ENCODE measurements around the gene EML1.

The EML1 gene

DNA sequence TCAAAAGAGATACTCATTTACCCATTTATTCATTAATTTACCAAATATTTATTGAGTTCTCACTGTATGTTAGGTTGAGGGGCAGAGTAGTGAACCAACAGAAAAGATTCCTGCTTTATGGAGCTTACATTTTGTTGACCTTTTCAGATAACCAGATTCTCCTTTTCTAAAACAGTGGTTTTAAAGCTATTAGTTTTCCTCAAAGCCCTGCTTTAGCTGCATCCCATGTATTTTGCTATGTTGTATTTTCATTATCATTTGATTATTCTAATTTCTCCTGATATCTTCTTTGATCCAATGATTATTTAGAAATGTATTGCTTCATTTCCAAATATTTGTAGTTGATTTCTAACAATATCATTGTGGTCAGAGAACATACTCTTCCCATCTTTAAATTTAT is 53.6 kb downstream of the EML1 start:
- Mint-ChIP-seq H3K27ac (no peak overlapping the region), H3K27me3 (peaks cover 19% of the 10 kb centered on the region), H3K4me1 (no peaks in the 10 kb centered on the region), H3K9me3 (peaks cover 10% of the 10 kb centered on the region), H3K36me3 (peaks cover 5% of the 10 kb centered on the region), H3K4me3 (no peak overlapping the region)

DNA sequence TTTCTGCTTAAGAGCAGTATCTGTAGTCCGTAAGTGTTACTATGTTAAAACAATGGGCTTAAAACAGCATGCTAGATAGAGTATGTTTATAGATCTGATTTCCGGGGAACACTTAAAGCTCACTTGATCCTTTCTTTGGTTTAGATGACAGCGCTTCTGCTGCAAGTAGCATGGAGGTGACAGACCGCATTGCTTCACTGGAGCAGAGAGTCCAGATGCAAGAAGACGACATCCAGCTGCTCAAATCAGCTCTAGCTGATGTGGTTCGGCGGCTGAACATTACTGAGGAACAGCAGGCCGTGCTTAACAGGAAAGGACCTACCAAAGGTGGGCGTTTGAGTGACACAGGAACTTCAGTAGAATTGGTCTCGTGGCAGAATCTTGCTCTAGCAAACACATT is 57.5 kb downstream of the EML1 start:
- H3K27me3 Mint-ChIP-seq, result peaks cover 12% of the 10 kb centered on the region
- H3K4me1 Mint-ChIP-seq, result no peaks in the 10 kb centered on the region
- H3K9me3 Mint-ChIP-seq, result peaks cover 10% of the 10 kb centered on the region
- peaks cover 5% of the 10 kb centered on the region for H3K36me3 Mint-ChIP-seq
- no peak overlapping the region for H3K4me3 Mint-ChIP-seq
- H3K27ac Mint-ChIP-seq, result no peak overlapping the region

DNA sequence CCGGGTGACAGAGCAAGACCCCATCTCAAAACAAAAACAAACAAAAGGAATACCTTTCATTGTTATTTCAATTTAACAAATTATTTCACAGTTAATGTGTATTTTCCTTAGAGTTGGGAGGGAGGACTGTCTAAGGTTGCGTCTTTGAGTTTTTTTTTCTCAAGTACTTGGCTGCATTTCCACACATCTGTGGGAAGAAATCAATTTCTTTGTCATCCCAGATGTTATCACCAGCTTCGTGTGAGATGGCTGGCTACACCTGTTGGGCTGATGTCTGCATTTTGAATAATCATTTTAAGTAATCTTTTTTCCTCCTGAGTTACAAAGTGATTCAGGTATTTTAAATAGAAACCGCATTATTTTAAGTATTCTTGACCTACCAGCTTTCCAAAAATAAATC is 59.4 kb downstream of the EML1 start:
- H3K4me1 Mint-ChIP-seq, result no peaks in the 10 kb centered on the region
- H3K27ac Mint-ChIP-seq, result no peak overlapping the region
- no peak overlapping the region for H3K4me3 Mint-ChIP-seq
- H3K9me3 Mint-ChIP-seq, result peaks cover 4% of the 10 kb centered on the region
- no peaks in the 10 kb centered on the region for H3K36me3 Mint-ChIP-seq
- H3K27me3 Mint-ChIP-seq, result peaks cover 15% of the 10 kb centered on the region

DNA sequence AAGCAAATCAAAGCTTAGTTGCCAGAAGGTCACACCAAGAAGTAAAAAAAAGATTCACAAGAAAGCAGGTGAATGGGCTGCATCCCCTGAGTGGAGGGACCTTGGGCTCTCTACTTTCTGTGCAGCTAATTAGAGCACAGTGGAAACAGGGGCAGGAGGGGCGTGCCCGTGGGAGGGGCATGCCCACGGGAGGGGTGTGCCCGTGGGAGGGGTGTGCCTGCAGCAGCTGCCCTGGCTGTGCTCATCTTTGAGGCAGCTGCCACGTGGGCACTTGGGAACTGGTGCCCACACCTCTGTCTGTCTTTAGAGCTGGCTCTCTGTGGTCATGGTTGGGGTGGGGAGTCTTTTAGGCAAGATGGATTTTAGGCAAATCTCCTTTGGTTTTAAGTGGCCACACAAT is 60.0 kb downstream of the EML1 start:
- Mint-ChIP-seq H3K4me1 (no peaks in the 10 kb centered on the region), H3K9me3 (no peaks in the 10 kb centered on the region), H3K36me3 (no peaks in the 10 kb centered on the region), H3K27ac (no peak overlapping the region), H3K27me3 (peaks cover 16% of the 10 kb centered on the region), H3K4me3 (no peak overlapping the region)

DNA sequence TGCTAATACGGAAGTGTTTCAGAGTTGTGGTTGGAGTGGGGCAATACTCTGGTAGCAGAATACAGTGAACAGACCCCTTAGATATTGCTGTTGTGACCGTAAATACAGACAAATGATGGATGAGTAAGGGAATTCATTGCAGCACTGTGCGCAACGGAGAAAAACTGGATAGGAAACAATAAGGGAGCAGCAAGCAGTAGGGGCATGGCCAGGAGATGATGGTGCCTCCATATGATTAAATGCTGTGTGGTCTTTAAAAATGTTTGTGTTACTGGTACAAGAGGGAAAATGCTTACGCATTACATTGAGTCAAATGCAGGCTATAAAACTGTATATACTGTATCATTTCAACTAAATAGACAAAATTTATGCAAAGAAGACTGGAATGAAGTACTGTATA is 61.6 kb downstream of the EML1 start:
- Mint-ChIP-seq H3K36me3 (no peaks in the 10 kb centered on the region), H3K4me3 (no peak overlapping the region), H3K4me1 (no peaks in the 10 kb centered on the region), H3K9me3 (no peaks in the 10 kb centered on the region), H3K27ac (no peak overlapping the region), H3K27me3 (peaks cover 12% of the 10 kb centered on the region)

DNA sequence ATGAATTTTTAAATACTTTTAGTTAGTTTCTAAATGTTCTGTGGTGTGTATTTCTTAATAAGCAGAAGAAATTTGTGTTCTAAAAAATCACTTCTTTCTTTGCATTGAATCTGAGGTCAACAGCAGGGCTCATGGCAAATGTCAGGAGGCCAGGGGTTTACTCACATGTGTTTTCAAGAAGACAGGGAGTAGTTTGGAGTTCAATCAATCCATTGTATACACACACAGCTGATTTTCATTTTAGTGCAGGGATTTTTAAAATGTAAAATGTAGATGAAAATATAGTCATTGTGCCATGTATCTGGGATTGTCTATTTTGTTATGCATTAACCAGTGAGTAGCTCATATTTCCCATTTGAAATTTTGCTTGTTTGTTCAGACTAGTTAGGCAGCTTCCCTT is 62.1 kb downstream of the EML1 start:
- H3K36me3 Mint-ChIP-seq, result no peaks in the 10 kb centered on the region
- no peaks in the 10 kb centered on the region for H3K4me1 Mint-ChIP-seq
- H3K27me3 Mint-ChIP-seq, result peaks cover 12% of the 10 kb centered on the region
- no peak overlapping the region for H3K4me3 Mint-ChIP-seq
- no peak overlapping the region for H3K27ac Mint-ChIP-seq
- H3K9me3 Mint-ChIP-seq, result no peaks in the 10 kb centered on the region

DNA sequence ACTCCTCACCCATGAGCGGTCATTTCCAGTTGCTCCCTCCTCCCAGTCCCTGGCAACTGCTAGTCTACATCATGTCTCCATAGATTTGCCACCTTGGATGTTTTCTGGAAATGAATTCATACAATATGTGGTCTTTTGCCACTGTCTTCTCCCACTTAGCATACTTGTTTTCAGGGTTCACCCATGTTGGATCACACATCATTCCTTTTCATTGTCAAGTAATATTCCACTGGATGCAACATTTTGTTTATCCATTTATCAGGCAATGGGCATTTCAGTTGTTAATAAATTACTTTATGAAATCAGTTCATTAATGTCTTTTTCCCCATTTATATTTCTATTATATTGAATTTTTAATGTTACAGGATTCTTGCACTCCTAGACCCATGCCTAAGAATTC is 64.3 kb downstream of the EML1 start:
- Mint-ChIP-seq H3K36me3 (no peaks in the 10 kb centered on the region), H3K4me1 (no peaks in the 10 kb centered on the region), H3K27me3 (peaks cover 5% of the 10 kb centered on the region), H3K4me3 (no peak overlapping the region), H3K27ac (no peak overlapping the region), H3K9me3 (no peaks in the 10 kb centered on the region)

DNA sequence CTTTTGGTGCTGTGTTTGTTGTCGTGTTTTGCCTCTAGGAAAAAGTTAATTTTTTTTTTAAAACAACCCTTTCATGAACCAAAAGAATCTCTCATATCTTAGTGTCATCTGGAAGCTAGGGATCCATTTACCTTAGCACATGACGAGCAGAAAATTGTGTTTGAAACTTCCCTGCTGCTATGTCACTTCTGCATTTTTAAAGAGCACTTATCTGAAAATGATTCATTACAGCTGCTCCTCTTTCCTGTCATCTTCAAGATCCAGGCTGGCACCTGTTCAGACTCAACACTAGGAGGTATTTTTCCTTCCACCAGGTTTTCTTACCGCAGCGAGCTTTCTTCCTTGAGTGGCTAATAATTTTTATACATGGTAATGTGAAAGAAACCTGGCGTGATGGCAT is 67.0 kb downstream of the EML1 start:
- Mint-ChIP-seq H3K4me1 (no peaks in the 10 kb centered on the region), H3K4me3 (no peak overlapping the region), H3K27me3 (peaks cover 4% of the 10 kb centered on the region), H3K36me3 (no peaks in the 10 kb centered on the region), H3K27ac (no peak overlapping the region), H3K9me3 (no peaks in the 10 kb centered on the region)

DNA sequence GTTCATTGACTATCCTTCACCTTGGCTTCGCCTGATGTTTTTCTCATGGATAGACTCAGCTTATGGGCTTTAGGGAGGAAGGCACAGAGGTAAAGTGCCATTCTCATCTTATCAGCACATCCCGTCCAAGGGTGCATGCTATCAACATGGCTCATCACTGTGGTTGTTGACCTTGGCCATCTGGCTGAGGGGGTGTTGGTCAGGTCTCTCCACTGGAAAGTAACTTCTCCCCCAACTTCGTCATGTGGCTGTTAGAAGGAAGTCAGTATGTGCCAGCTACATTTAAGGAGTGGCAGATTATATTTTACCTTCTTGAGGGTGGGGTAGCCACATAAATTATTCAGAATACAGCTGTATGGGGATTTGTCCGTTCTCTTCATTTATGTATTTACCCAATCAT is 68.9 kb downstream of the EML1 start:
- H3K9me3 Mint-ChIP-seq, result no peaks in the 10 kb centered on the region
- H3K4me3 Mint-ChIP-seq, result no peak overlapping the region
- no peak overlapping the region for H3K27ac Mint-ChIP-seq
- H3K27me3 Mint-ChIP-seq, result peaks cover 4% of the 10 kb centered on the region
- H3K36me3 Mint-ChIP-seq, result no peaks in the 10 kb centered on the region
- H3K4me1 Mint-ChIP-seq, result no peaks in the 10 kb centered on the region

DNA sequence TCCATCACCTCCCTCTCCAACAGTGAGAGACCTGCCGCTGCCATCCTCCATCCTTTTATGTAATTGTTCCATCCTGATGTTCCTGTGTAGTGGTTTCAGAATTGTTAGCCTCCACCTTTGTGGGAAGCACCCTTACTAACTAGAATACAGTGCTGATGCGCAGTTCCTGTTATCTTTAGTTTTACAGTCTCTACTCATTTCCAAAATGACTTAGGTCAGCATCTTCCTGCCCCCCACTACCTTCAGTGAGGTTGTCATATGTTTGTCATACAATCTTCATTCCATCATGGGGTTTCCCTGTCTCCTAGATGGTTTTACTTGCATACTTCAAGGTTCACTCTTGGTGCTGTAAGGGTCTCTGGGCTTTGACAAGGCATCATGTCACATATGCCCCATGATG is 69.8 kb downstream of the EML1 start:
- Mint-ChIP-seq H3K4me3 (no peak overlapping the region), H3K4me1 (no peaks in the 10 kb centered on the region), H3K36me3 (no peaks in the 10 kb centered on the region), H3K27ac (no peak overlapping the region), H3K27me3 (peaks cover 2% of the 10 kb centered on the region), H3K9me3 (no peaks in the 10 kb centered on the region)

DNA sequence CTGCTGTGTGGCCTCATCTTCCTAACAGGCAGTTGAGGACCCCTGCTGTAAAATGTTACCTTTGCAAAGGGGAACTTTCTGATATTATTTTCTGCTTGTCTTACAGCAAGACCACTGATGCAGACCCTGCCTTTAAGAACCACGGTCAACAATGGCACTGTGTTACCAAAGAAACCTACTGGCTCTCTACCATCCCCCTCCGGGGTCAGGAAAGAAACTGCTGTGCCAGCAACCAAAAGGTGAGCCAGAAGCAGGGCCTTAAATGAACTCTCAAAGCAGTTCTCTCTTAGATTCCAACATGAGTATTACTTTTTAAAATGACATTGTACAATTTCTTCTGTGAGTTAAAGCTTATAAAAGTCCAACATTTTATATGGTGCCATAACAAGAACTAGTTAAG is 72.2 kb downstream of the EML1 start:
- Mint-ChIP-seq H3K36me3 (no peaks in the 10 kb centered on the region), H3K9me3 (no peaks in the 10 kb centered on the region), H3K27ac (no peak overlapping the region), H3K4me1 (no peaks in the 10 kb centered on the region), H3K4me3 (no peak overlapping the region), H3K27me3 (peaks cover 8% of the 10 kb centered on the region)

DNA sequence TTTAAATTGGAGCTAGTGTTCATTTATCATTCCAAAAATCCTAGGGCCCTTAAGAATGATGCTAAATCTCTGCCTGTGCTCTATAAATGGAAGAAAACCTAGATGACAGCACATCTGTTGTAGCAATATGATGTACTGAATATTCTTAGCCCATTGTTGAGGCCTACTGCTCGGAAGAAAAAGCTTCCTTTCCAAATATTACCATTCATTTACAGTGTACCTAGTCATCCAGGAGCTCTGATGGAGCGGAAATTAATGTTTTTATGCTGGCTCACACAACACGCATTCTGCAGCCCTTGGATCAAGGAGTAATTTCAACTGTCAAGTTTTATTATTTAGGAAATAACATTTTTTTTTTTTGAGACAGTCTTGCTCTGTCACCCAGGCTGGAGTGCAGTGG is 77.4 kb downstream of the EML1 start:
- Mint-ChIP-seq H3K4me3 (no peak overlapping the region), H3K9me3 (no peaks in the 10 kb centered on the region), H3K27me3 (peaks cover 16% of the 10 kb centered on the region), H3K4me1 (no peaks in the 10 kb centered on the region), H3K36me3 (no peaks in the 10 kb centered on the region), H3K27ac (no peak overlapping the region)

DNA sequence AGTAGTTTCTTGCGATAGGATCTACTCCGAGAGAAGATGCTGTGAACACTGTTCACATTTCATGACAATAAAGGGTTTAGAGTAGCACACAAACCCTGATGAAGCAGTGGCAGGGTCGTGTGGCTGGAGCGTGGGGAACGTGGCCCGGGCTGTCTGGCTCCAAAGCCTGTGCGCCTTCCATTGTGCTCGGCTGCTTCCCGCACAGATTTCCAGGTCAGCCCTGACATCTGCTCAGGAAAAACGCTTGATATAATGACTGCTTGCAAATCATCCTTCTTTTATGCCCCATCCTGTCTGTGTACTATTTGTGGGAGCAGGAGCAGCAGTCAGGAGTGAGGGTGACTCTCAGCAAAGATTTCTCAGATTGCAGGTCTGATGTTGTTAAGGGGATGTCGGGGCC is 78.6 kb downstream of the EML1 start:
- Mint-ChIP-seq H3K9me3 (no peaks in the 10 kb centered on the region), H3K27me3 (peaks cover 22% of the 10 kb centered on the region), H3K4me1 (no peaks in the 10 kb centered on the region), H3K4me3 (no peak overlapping the region), H3K27ac (no peak overlapping the region), H3K36me3 (no peaks in the 10 kb centered on the region)

DNA sequence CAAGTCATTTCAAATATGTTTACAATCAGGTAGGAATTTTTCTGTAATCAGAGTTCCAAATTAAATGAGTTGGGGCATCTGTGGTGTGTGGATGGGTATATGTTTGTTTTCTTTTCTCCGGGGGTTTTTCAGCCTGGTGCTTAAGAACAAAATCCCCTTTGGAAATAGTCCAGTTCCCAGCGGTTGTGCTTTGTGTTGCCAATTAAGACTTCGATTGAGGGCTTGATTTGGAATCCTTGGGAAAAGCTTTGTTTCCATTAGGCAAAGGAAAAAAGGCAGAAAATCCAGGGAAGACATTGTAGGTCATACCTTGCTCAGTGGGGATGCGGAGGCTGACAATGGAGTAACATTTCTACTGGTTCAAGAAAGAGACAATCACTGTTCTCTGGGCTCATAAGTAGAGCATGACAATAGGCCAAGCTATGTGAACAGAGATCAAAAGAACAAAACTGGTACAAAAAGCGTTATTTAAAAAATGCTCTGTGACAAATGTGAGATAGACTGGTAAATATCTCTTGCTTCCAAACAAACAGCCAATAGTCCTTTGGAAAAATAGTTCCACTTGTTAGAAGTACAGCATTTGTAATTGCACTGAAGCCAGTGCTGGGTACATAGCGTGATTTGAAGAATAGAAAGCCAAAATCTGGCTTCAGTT is 79.7 kb downstream of the EML1 start:
- Mint-ChIP-seq H3K4me3 (no peak overlapping the region), H3K4me1 (no peaks in the 10 kb centered on the region), H3K36me3 (peaks cover 2% of the 10 kb centered on the region), H3K27ac (no peak overlapping the region), H3K9me3 (no peaks in the 10 kb centered on the region), H3K27me3 (peaks cover 24% of the 10 kb centered on the region)

DNA sequence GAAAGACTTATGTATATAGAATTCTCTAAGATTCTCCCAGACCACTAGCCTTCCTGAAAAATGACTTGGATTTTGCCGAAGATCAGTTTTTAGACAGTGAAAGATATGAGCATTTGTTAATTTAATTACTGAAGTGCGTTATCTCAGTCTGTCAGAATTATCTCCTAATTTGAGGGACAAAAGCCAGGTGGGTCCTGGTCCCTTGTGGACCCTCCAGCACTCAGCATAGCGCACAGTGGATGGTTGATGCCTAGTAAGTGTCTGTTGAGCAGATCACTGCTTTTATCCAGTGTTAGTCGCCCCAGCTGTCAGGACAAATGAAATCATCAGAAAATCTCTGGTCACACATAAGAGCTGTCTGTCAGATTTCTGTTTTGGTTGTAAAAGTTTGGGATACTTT is 80.4 kb downstream of the EML1 start:
- Mint-ChIP-seq H3K36me3 (peaks cover 2% of the 10 kb centered on the region), H3K4me1 (no peaks in the 10 kb centered on the region), H3K27me3 (peaks cover 26% of the 10 kb centered on the region), H3K27ac (no peak overlapping the region), H3K4me3 (no peak overlapping the region), H3K9me3 (no peaks in the 10 kb centered on the region)

DNA sequence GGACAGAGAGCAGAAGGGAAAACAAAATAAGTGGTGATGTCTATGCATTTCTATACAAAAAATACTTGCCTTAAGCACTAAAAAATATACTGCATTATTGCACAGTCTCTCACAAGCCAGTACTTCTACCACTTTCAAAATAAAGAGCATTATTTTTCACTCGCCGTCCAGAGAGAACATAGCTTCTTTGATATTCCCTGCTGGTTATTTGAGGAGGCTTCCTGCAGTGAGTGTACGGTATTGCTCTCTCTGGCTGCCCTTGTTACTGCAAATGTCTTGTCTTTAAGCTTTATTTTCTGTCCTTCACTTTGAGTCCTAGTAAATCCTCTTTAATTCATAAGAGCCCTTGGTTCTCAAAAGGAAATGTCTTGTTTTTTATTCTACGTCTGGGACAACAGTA is 81.1 kb downstream of the EML1 start:
- H3K4me3 Mint-ChIP-seq, result no peak overlapping the region
- no peaks in the 10 kb centered on the region for H3K9me3 Mint-ChIP-seq
- no peaks in the 10 kb centered on the region for H3K4me1 Mint-ChIP-seq
- peaks cover 2% of the 10 kb centered on the region for H3K36me3 Mint-ChIP-seq
- no peak overlapping the region for H3K27ac Mint-ChIP-seq
- H3K27me3 Mint-ChIP-seq, result peaks cover 26% of the 10 kb centered on the region

DNA sequence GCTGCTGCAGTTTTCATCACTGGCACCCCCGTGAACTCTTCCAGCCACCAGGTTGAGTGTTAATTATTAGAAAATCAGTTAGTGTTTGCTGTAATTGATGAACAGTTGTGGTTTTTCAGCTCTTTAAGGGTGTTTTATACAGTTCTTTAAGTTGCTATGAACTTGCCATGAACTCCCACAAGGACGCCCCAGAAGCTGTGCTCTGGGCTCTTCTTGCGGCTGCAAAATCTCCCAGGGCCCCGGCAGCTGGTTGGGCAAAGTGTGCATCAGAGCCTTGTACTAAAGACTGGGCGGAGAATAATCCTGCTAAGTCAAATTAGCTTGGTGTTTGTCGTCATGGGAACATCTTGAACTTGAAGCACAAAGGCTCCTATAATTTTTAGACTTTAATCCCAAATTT is 82.2 kb downstream of the EML1 start:
- H3K4me3 Mint-ChIP-seq, result no peak overlapping the region
- H3K27me3 Mint-ChIP-seq, result peaks cover 23% of the 10 kb centered on the region
- peaks cover 2% of the 10 kb centered on the region for H3K36me3 Mint-ChIP-seq
- H3K27ac Mint-ChIP-seq, result no peak overlapping the region
- no peaks in the 10 kb centered on the region for H3K9me3 Mint-ChIP-seq
- no peaks in the 10 kb centered on the region for H3K4me1 Mint-ChIP-seq
